HG03558 (cell line): ENCODE results near the gene KRTAP10-5.
"Not testable (repeated sequence)": the region's sequence is repeated elsewhere in the genome, so short reads cannot be mapped to it uniquely, and the experiment has no call there.

ENCODE experiments used
- ATAC-seq: cut with Tn5 transposase; IDR thresholded peaks from one replicate; pipeline ENCODE4 v1.9.1; 2021; ENCODE audit warnings: moderate number of reproducible peaks; ENCODE audit not compliant: unreplicated experiment; ENCODE audit errors: extremely low read depth

KRTAP10-5 gene

GRCh38 chr21:44552681-44553080 lies 27.7 kb downstream of the KRTAP10-5 start:
- ATAC-seq = no peak

GRCh38 chr21:44552136-44552535 lies 28.3 kb downstream of the KRTAP10-5 start:
- no peak for ATAC-seq

- no peak for ATAC-seq
Observed at GRCh38 chr21:44551340-44551961, 29.0 kb downstream of the KRTAP10-5 start, which contains the start of gene KRTAP10-2. KRTAP10-2 (minus strand) TSS chr21:44551505; CDS start chr21:44551458, 47 bp downstream.

GRCh38 chr21:44550807-44551206 lies 29.6 kb downstream of the KRTAP10-5 start:
- no peak for ATAC-seq

- ATAC-seq = not testable (repeated sequence)
Observed at GRCh38 chr21:44550285-44550684, 30.1 kb downstream of the KRTAP10-5 start.

GRCh38 chr21:44549525-44550211 lies 30.7 kb downstream of the KRTAP10-5 start:
- ATAC-seq = no peak

GRCh38 chr21:44548922-44549321 lies 31.5 kb downstream of the KRTAP10-5 start:
- ATAC-seq = no peak

GRCh38 chr21:44548381-44548780 lies 32.0 kb downstream of the KRTAP10-5 start:
- no peak for ATAC-seq

GRCh38 chr21:44547656-44548331 lies 32.6 kb downstream of the KRTAP10-5 start:
- ATAC-seq = no peak

GRCh38 chr21:44544566-44544965 lies 35.8 kb downstream of the KRTAP10-5 start:
- no peak for ATAC-seq

- no peak for ATAC-seq
Observed at GRCh38 chr21:44542716-44543115, 37.7 kb downstream of the KRTAP10-5 start.

GRCh38 chr21:44540741-44541288 lies 39.6 kb downstream of the KRTAP10-5 start:
- ATAC-seq = no peak

- ATAC-seq = no peak
Observed at GRCh38 chr21:44539991-44540666, 40.3 kb downstream of the KRTAP10-5 start, which contains the start of gene KRTAP10-1. KRTAP10-1 (minus strand) TSS chr21:44540195; CDS start chr21:44540150, 45 bp downstream.

GRCh38 chr21:44539046-44539445 lies 41.4 kb downstream of the KRTAP10-5 start:
- no peak for ATAC-seq

- no peak for ATAC-seq
Observed at GRCh38 chr21:44537930-44538911, 42.2 kb downstream of the KRTAP10-5 start.

GRCh38 chr21:44535963-44536362 lies 44.4 kb downstream of the KRTAP10-5 start:
- ATAC-seq = no peak

- ATAC-seq = no peak
Observed at GRCh38 chr21:44534688-44535087, 45.7 kb downstream of the KRTAP10-5 start.

- ATAC-seq = no peak
Observed at GRCh38 chr21:44533891-44534627, 46.3 kb downstream of the KRTAP10-5 start.
